ENCODE data around the gene COL27A1. TPM values are rescaled to one million over a fixed set of nuclear protein-coding genes. Genes with fewer than 3 reads are reported as not detected.

Gene COL27A1
- total and polyA plus RNA-seq, 2 donors (not counting 1 experiment from before 2014, with no cell fraction given), result 0.16 to 0.27 TPM

DNA sequence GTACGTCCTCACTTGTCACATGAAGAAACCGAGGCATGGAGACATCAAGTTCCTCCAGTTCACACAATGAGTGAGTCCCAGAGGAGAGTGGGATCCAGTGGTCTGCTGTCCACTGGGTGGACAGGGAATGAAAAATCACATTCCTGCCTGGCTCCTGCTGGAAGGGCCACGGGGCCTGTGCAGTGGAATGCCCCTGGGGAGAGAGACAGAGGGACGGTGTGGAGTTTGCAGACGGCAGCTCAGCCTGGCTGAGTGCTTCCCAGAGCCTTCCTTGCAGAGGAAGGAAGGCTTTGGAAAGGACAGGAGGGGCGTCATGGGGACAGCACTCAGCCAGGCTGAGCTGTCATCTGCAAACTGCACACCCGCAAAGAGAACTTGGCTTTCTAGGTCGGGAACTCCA, 74.7 kb downstream of the COL27A1 start:
- Mint-ChIP-seq H3K27ac (no peak overlapping the region), H3K4me1 (no peaks in the 10 kb centered on the region), H3K4me3 (no peak overlapping the region), H3K9me3 (ENCODE audit: insufficient read depth) (no peaks in the 10 kb centered on the region), H3K27me3 (peaks cover 4% of the 10 kb centered on the region)
- Histone ChIP-seq H3K79me2 (ENCODE audit: control insufficient read depth, insufficient read depth, low read length) (no peaks in the 10 kb centered on the region), H3K36me3 (replicated peaks in 1 of 2; ENCODE audit: control extremely low read depth in 1 of 2, control insufficient read depth in 1 of 2, extremely low read depth in 1 of 2, insufficient read depth in 2 of 2, low read length in 1 of 2) (no peaks in the 10 kb centered on the region), H3K4me2 (replicated peaks; ENCODE audit: low read depth, low read length, poor library complexity, severe bottlenecking) (no peak overlapping the region), H2AFZ (ENCODE audit: insufficient read depth, low read depth, low read length, poor library complexity, severe bottlenecking) (no peak overlapping the region), H3K4me3 (ENCODE audit: control extremely low read depth in 1 of 5, extremely low read depth in 1 of 5, insufficient read depth in 1 of 5, low read depth in 2 of 5, low read length in 4 of 5) (no peak overlapping the region), H3K9me3 (ENCODE audit: control extremely low read depth in 1 of 3, control insufficient read depth in 2 of 3, insufficient read depth in 1 of 3, low read length in 2 of 3) (no peaks in the 10 kb centered on the region), H3K27ac (ENCODE audit: low read length in 2 of 2) (no peak overlapping the region), H3K9ac (ENCODE audit: low read length) (no peak overlapping the region), H4K20me1 (ENCODE audit: control insufficient read depth, insufficient read depth, low read length, poor library complexity, severe bottlenecking) (no peaks in the 10 kb centered on the region), H3K4me1 (ENCODE audit: control insufficient read depth in 2 of 2, insufficient read depth in 2 of 2, low read length in 2 of 2) (no peaks in the 10 kb centered on the region), H3K27me3 (replicated peaks in 1 of 4; ENCODE audit: control extremely low read depth in 1 of 4, control insufficient read depth in 3 of 4, insufficient read depth in 4 of 4, low read length in 3 of 4) (no peaks in the 10 kb centered on the region)
- DNase-seq (no peak), ATAC-seq (ENCODE audit: low read depth) (no peak)
- WGBS (ENCODE audit: insufficient coverage), result 81% methylated on average over 8 of the region's 8 CpGs
- ChIA-PET POLR2A (no interaction called here), CTCF (no interaction called here)
- intact Hi-C loops (cut with micrococcal nuclease), result no loop called here
- TF ChIP-seq EZH2 (IDR thresholded peaks at IDR 0.05; ENCODE audit: borderline replicate concordance, insufficient read depth, low read depth, low read length, poor library complexity, severe bottlenecking), result no peak
- TF ChIP-seq, protein P1, sequence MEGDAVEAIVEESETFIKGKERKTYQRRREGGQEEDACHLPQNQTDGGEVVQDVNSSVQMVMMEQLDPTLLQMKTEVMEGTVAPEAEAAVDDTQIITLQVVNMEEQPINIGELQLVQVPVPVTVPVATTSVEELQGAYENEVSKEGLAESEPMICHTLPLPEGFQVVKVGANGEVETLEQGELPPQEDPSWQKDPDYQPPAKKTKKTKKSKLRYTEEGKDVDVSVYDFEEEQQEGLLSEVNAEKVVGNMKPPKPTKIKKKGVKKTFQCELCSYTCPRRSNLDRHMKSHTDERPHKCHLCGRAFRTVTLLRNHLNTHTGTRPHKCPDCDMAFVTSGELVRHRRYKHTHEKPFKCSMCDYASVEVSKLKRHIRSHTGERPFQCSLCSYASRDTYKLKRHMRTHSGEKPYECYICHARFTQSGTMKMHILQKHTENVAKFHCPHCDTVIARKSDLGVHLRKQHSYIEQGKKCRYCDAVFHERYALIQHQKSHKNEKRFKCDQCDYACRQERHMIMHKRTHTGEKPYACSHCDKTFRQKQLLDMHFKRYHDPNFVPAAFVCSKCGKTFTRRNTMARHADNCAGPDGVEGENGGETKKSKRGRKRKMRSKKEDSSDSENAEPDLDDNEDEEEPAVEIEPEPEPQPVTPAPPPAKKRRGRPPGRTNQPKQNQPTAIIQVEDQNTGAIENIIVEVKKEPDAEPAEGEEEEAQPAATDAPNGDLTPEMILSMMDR (IDR thresholded peaks at IDR 0.05), result no peak

DNA sequence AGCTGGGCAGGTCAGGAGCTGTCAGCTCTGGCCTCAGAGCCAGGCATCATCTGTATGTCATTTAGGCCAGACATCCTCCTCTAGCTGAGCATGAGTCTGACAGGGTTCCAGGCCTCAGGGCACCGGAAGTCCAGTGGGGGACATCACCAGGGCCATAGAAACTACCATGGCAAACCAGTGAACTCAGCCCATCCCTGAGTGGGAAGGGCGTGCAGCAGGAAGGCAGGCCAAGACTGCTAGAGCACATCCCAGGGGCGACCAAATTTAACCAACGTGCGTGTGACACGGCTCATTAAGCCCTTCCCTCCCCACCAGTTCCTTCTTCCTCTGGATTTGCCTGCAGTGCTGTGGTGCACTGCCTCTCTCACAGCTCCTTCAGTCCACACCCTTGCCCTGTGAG, 75.9 kb downstream of the COL27A1 start:
- TF ChIP-seq, protein P1 (IDR thresholded peaks at IDR 0.05), result no peak
- TF ChIP-seq EZH2 (IDR thresholded peaks at IDR 0.05; ENCODE audit: borderline replicate concordance, insufficient read depth, low read depth, low read length, poor library complexity, severe bottlenecking), result no peak
- DNase-seq (no peak), ATAC-seq (ENCODE audit: low read depth) (no peak)
- Mint-ChIP-seq H3K27me3 (peaks cover 12% of the 10 kb centered on the region), H3K4me1 (no peaks in the 10 kb centered on the region), H3K27ac (no peak overlapping the region), H3K9me3 (ENCODE audit: insufficient read depth) (no peaks in the 10 kb centered on the region), H3K4me3 (no peak overlapping the region)
- no peak overlapping the region for H3K9ac ChIP-seq (ENCODE audit: low read length)
- POLR2A ChIA-PET, result no interaction called here
- H3K9me3 ChIP-seq (ENCODE audit: control extremely low read depth in 1 of 3, control insufficient read depth in 2 of 3, insufficient read depth in 1 of 3, low read length in 2 of 3), result no peaks in the 10 kb centered on the region
- H3K4me3 ChIP-seq (ENCODE audit: control extremely low read depth in 1 of 5, extremely low read depth in 1 of 5, insufficient read depth in 1 of 5, low read depth in 2 of 5, low read length in 4 of 5), result no peak overlapping the region
- no peaks in the 10 kb centered on the region for H3K36me3 ChIP-seq (replicated peaks in 1 of 2; ENCODE audit: control extremely low read depth in 1 of 2, control insufficient read depth in 1 of 2, extremely low read depth in 1 of 2, insufficient read depth in 2 of 2, low read length in 1 of 2)
- no peaks in the 10 kb centered on the region for H4K20me1 ChIP-seq (ENCODE audit: control insufficient read depth, insufficient read depth, low read length, poor library complexity, severe bottlenecking)
- no peak overlapping the region for H3K27ac ChIP-seq (ENCODE audit: low read length in 2 of 2)
- CTCF ChIA-PET, result no interaction called here
- H3K4me2 ChIP-seq (replicated peaks; ENCODE audit: low read depth, low read length, poor library complexity, severe bottlenecking), result no peak overlapping the region
- no peaks in the 10 kb centered on the region for H3K79me2 ChIP-seq (ENCODE audit: control insufficient read depth, insufficient read depth, low read length)
- H3K27me3 ChIP-seq (replicated peaks in 1 of 4; ENCODE audit: control extremely low read depth in 1 of 4, control insufficient read depth in 3 of 4, insufficient read depth in 4 of 4, low read length in 3 of 4), result peaks cover 0 to 3% (median 0%) of the 10 kb centered on the region in 4 experiments
- H2AFZ ChIP-seq (ENCODE audit: insufficient read depth, low read depth, low read length, poor library complexity, severe bottlenecking), result no peak overlapping the region
- intact Hi-C loops (cut with micrococcal nuclease), result no loop called here
- H3K4me1 ChIP-seq (ENCODE audit: control insufficient read depth in 2 of 2, insufficient read depth in 2 of 2, low read length in 2 of 2), result no peaks in the 10 kb centered on the region
- WGBS (ENCODE audit: insufficient coverage), result 91% methylated on average over 6 of the region's 6 CpGs
